ENCODE data around the gene CDK13. TPM values are rescaled to one million over a fixed set of nuclear protein-coding genes. Genes with fewer than 3 reads are reported as not detected.
"Not testable (repeated sequence)": the region's sequence is repeated elsewhere in the genome, so short reads cannot be mapped to it uniquely, and the experiment has no call there.

Gene CDK13
- total RNA-seq, 1 donor from 2014 or later, result 45.3 TPM

DNA sequence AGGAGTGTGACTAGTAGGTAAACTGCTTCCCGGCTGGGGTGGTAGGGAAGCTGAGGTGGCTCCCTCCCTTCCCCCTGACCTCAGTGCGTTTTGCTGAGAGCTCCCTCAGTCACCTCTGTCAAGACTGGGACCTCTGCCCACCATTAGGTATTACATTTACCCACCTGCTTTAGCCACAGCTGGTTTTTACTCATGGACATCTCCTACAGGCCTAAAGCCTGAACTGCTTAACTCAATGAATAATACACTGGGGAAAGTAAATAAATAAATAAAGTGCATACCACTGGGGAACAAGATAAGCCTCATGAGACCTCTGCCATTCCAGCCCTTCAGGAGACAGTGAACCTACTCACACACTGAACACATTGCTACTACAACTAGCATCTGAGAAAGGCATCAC is 38.9 kb upstream of the CDK13 start:
- no peaks in the 10 kb centered on the region for H3K4me1 ChIP-seq (ENCODE audit: insufficient read depth, low read length)
- no peaks in the 10 kb centered on the region for H3K27me3 Mint-ChIP-seq (ENCODE audit: low read depth, unreplicated experiment)
- no peak overlapping the region for H2AFZ ChIP-seq (ENCODE audit: low read depth, low read length)
- H4K20me1 ChIP-seq (ENCODE audit: insufficient read depth, low read length), result no peaks in the 10 kb centered on the region
- no peak overlapping the region for H3K4me2 ChIP-seq (ENCODE audit: low read length)
- no peaks in the 10 kb centered on the region for H3K79me2 ChIP-seq (ENCODE audit: insufficient read depth, low read length)
- no peak for FAIRE-seq
- H3K27ac Mint-ChIP-seq (ENCODE audit: unreplicated experiment), result no peak overlapping the region
- no peak for TF ChIP-seq EZH2 (IDR thresholded peaks at IDR 0.05; ENCODE audit: insufficient read depth, low read length)
- TF ChIP-seq, protein P1, sequence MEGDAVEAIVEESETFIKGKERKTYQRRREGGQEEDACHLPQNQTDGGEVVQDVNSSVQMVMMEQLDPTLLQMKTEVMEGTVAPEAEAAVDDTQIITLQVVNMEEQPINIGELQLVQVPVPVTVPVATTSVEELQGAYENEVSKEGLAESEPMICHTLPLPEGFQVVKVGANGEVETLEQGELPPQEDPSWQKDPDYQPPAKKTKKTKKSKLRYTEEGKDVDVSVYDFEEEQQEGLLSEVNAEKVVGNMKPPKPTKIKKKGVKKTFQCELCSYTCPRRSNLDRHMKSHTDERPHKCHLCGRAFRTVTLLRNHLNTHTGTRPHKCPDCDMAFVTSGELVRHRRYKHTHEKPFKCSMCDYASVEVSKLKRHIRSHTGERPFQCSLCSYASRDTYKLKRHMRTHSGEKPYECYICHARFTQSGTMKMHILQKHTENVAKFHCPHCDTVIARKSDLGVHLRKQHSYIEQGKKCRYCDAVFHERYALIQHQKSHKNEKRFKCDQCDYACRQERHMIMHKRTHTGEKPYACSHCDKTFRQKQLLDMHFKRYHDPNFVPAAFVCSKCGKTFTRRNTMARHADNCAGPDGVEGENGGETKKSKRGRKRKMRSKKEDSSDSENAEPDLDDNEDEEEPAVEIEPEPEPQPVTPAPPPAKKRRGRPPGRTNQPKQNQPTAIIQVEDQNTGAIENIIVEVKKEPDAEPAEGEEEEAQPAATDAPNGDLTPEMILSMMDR (IDR thresholded peaks at IDR 0.05; ENCODE audit: insufficient read depth, low read depth, low read length), result no peak
- no peaks in the 10 kb centered on the region for H3K36me3 Mint-ChIP-seq (ENCODE audit: low read depth, unreplicated experiment)
- no peaks in the 10 kb centered on the region for H3K36me3 ChIP-seq (ENCODE audit: insufficient read depth, low read length)
- H3K27me3 ChIP-seq (ENCODE audit: insufficient read depth, low read length), result no peaks in the 10 kb centered on the region
- no peak overlapping the region for H3K9ac ChIP-seq (ENCODE audit: low read length)
- peaks cover 6% of the 10 kb centered on the region for H3K4me1 Mint-ChIP-seq (ENCODE audit: low read depth, unreplicated experiment)
- no peak overlapping the region for H3K4me3 Mint-ChIP-seq (ENCODE audit: unreplicated experiment)
- no peaks in the 10 kb centered on the region for H3K9me3 ChIP-seq (ENCODE audit: insufficient read depth, low read depth, low read length)
- H3K4me3 ChIP-seq (ENCODE audit: insufficient read depth, low read depth, low read length), result no peak overlapping the region
- H3K27ac ChIP-seq (ENCODE audit: low read depth, low read length), result no peak overlapping the region
- peaks cover 2% of the 10 kb centered on the region for H3K9me3 Mint-ChIP-seq (ENCODE audit: unreplicated experiment)
- no peak for DNase-seq (ENCODE audit: low read depth)

DNA sequence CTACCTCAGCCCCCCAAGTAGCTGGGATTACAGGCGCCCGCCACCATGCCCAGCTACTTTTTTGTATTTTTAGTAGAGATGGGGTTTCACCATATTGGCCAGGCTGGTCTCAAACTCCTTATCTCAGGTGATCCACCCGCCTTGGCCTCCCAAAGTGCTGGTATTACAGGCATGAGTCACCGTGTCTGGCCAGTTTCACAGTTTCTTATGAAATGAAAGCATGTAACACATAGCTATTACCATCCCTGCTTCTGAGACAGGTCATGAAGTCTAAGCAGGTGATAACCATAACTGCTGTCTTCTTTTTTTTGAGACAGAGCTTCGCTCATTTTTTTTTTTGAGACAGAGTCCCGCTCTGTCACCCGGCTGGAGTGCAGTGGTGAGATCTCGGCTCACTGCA is 34.2 kb upstream of the CDK13 start:
- not testable (repeated sequence) for H3K36me3 Mint-ChIP-seq (ENCODE audit: low read depth, unreplicated experiment); H3K4me1 Mint-ChIP-seq (ENCODE audit: low read depth, unreplicated experiment); H3K4me2 ChIP-seq (ENCODE audit: low read length); H3K27ac ChIP-seq (ENCODE audit: low read depth, low read length); H3K27ac Mint-ChIP-seq (ENCODE audit: unreplicated experiment); H3K4me3 ChIP-seq (ENCODE audit: insufficient read depth, low read depth, low read length); H3K27me3 Mint-ChIP-seq (ENCODE audit: low read depth, unreplicated experiment); H2AFZ ChIP-seq (ENCODE audit: low read depth, low read length); H3K9me3 Mint-ChIP-seq (ENCODE audit: unreplicated experiment); H3K9me3 ChIP-seq (ENCODE audit: insufficient read depth, low read depth, low read length); H3K27me3 ChIP-seq (ENCODE audit: insufficient read depth, low read length); H3K9ac ChIP-seq (ENCODE audit: low read length); H3K4me1 ChIP-seq (ENCODE audit: insufficient read depth, low read length); FAIRE-seq; H3K36me3 ChIP-seq (ENCODE audit: insufficient read depth, low read length); H4K20me1 ChIP-seq (ENCODE audit: insufficient read depth, low read length); H3K79me2 ChIP-seq (ENCODE audit: insufficient read depth, low read length); DNase-seq (ENCODE audit: low read depth); H3K4me3 Mint-ChIP-seq (ENCODE audit: unreplicated experiment)

DNA sequence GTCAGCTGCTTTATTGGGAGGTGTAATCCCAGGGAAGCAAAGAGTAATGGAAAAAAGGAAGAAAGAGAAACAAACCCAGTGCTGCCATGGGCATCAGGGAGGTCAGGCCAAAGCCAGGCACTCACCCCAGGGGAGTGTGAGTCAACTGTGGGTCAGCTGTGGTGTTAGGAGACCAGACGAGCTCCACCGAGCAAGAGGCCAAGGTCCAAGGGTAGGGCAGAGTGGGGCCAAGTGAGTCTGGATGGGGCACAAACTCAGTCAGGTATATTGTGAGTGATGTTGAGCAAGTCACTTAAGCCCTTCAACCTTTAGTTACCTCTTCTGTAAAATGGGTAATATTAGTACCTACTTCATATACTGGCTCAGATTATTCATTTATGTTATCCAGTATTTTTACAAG is 30.4 kb upstream of the CDK13 start:
- H3K36me3 ChIP-seq (ENCODE audit: insufficient read depth, low read length), result no peaks in the 10 kb centered on the region
- no peak overlapping the region for H3K27ac ChIP-seq (ENCODE audit: low read depth, low read length)
- H3K4me1 ChIP-seq (ENCODE audit: insufficient read depth, low read length), result no peaks in the 10 kb centered on the region
- TF ChIP-seq, protein P1 (IDR thresholded peaks at IDR 0.05; ENCODE audit: insufficient read depth, low read depth, low read length), result no peak
- TF ChIP-seq EZH2 (IDR thresholded peaks at IDR 0.05; ENCODE audit: insufficient read depth, low read length), result no peak
- Mint-ChIP-seq H3K9me3 (ENCODE audit: unreplicated experiment) (peaks cover 2% of the 10 kb centered on the region), H3K27me3 (ENCODE audit: low read depth, unreplicated experiment) (peaks cover 9% of the 10 kb centered on the region), H3K4me1 (ENCODE audit: low read depth, unreplicated experiment) (no peaks in the 10 kb centered on the region), H3K27ac (ENCODE audit: unreplicated experiment) (no peak overlapping the region), H3K4me3 (ENCODE audit: unreplicated experiment) (no peak overlapping the region), H3K36me3 (ENCODE audit: low read depth, unreplicated experiment) (no peaks in the 10 kb centered on the region)
- H2AFZ ChIP-seq (ENCODE audit: low read depth, low read length), result no peak overlapping the region
- H3K27me3 ChIP-seq (ENCODE audit: insufficient read depth, low read length), result peaks cover 3% of the 10 kb centered on the region
- no peak for DNase-seq (ENCODE audit: low read depth)
- H3K4me2 ChIP-seq (ENCODE audit: low read length), result no peak overlapping the region
- no peak overlapping the region for H3K4me3 ChIP-seq (ENCODE audit: insufficient read depth, low read depth, low read length)
- no peaks in the 10 kb centered on the region for H3K9me3 ChIP-seq (ENCODE audit: insufficient read depth, low read depth, low read length)
- no peak for FAIRE-seq
- no peaks in the 10 kb centered on the region for H4K20me1 ChIP-seq (ENCODE audit: insufficient read depth, low read length)
- no peak overlapping the region for H3K9ac ChIP-seq (ENCODE audit: low read length)
- no peaks in the 10 kb centered on the region for H3K79me2 ChIP-seq (ENCODE audit: insufficient read depth, low read length)

All from astrocyte (in vitro differentiated cells and primary cell).